Measurements from ENCODE around the gene SPATA9. TPM values are rescaled to one million over a fixed set of nuclear protein-coding genes. Genes with fewer than 3 reads are reported as not detected.

SPATA9 gene
- total RNA-seq, 3 donors from 2014 or later, result 0.38 to 1.2 (median 0.39) TPM

DNA sequence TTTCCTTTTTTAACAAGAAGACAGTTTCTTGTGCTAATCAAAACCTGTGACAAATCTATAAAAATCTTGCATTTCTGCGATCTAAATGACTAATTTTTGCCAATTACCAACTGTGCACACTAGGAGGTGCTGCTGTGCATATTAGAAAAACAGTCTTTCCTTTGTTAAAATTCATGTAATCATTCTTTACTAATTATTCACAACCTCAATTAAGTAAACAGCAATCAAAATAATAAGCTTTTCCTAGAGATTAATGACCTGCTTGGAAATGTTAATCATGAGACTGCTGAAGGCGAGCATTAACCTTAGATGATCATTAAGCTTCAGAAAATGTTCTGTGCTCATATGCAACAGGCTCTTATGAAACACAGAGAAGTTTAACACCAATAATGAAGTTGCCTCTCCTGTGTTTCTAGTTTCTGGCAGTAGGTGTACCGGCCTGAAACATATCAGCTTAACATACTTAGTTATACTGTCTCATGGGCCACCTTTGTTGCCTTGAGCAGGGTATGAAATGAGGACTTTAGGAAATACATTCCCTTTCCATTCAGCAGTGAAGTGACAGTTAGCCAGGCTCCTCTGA is 18.5 kb downstream of the SPATA9 start:
- peak; percentile 48 for ATAC-seq
- intact Hi-C loops (cut with DNase I, micrococcal nuclease), result loop anchor here in 1 of 2 donors (10.0 kb wide), 1 partner anchor 71 kb away; the partner anchor contains the start of gene RHOBTB3
- DNase-seq, result peak in 1 of 3 donors; percentile 76
- H3K36me3 ChIP-seq (ENCODE audit: low read depth), result no peaks in the 10 kb centered on the region
- no peak overlapping the region for H3K4me3 ChIP-seq
- H3K9me3 ChIP-seq, result no peaks in the 10 kb centered on the region
- no peaks in the 10 kb centered on the region for H3K4me1 ChIP-seq (ENCODE audit: low read depth)
- TF ChIP-seq, protein P1, sequence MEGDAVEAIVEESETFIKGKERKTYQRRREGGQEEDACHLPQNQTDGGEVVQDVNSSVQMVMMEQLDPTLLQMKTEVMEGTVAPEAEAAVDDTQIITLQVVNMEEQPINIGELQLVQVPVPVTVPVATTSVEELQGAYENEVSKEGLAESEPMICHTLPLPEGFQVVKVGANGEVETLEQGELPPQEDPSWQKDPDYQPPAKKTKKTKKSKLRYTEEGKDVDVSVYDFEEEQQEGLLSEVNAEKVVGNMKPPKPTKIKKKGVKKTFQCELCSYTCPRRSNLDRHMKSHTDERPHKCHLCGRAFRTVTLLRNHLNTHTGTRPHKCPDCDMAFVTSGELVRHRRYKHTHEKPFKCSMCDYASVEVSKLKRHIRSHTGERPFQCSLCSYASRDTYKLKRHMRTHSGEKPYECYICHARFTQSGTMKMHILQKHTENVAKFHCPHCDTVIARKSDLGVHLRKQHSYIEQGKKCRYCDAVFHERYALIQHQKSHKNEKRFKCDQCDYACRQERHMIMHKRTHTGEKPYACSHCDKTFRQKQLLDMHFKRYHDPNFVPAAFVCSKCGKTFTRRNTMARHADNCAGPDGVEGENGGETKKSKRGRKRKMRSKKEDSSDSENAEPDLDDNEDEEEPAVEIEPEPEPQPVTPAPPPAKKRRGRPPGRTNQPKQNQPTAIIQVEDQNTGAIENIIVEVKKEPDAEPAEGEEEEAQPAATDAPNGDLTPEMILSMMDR (IDR thresholded peaks at IDR 0.05), result peak; percentile 53

DNA sequence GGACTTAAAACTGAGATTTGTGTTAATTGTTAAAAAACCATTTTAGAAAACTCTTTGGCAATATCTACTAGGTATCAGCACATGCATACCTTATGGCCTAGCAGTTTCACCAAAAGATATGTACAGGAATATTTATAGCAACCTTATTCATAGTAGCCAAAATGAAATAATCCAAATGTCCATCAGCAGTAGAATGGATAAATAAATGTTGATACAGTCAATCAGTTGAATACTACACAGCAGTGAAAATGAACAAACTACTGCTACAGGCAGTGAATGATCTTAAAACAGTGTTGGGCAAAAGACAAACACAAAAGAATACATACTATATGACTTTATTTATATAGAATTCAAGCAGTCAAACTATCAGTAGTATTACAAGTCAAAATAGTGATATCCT is 19.8 kb downstream of the SPATA9 start:
- TF ChIP-seq, protein P1 (IDR thresholded peaks at IDR 0.05), result no peak
- no peaks in the 10 kb centered on the region for H3K36me3 ChIP-seq (ENCODE audit: low read depth)
- no peaks in the 10 kb centered on the region for H3K4me1 ChIP-seq (ENCODE audit: low read depth)
- DNase-seq (no peak), ATAC-seq (no peak)
- H3K9me3 ChIP-seq, result no peaks in the 10 kb centered on the region
- H3K4me3 ChIP-seq, result no peak overlapping the region
- intact Hi-C loops (cut with DNase I, micrococcal nuclease), result loop anchor here in 1 of 2 donors (10.0 kb wide), 1 partner anchor 72 kb away; the partner anchor contains the start of gene RHOBTB3

DNA sequence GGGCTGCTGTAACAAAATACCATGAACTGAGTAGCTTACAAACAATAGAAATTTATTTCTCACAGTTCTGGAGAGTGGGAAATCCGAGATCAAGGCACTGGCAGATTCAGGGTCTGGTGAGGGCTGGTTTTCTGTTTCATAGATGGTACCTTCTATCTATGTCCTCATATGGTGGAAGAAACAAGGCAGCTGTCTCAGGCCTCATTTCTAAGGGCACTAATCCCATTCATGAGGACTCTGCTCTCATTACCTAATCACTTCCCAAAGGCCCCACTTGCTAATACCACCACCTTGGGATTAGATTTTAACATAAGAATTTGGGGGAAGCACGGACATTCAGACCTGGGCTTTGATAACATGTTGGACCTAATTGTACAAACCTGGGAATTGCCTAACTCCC is 22.7 kb downstream of the SPATA9 start:
- TF ChIP-seq, protein P1 (IDR thresholded peaks at IDR 0.05), result no peak
- intact Hi-C loops (cut with DNase I, micrococcal nuclease), result loop anchor here in 1 of 2 donors (10.0 kb wide), 1 partner anchor 75 kb away; the partner anchor contains the start of gene RHOBTB3
- Histone ChIP-seq H3K4me3 (no peak overlapping the region), H3K36me3 (ENCODE audit: low read depth) (no peaks in the 10 kb centered on the region), H3K4me1 (ENCODE audit: low read depth) (no peaks in the 10 kb centered on the region), H3K9me3 (no peaks in the 10 kb centered on the region)
- DNase-seq, result no peak
- no peak for ATAC-seq

DNA sequence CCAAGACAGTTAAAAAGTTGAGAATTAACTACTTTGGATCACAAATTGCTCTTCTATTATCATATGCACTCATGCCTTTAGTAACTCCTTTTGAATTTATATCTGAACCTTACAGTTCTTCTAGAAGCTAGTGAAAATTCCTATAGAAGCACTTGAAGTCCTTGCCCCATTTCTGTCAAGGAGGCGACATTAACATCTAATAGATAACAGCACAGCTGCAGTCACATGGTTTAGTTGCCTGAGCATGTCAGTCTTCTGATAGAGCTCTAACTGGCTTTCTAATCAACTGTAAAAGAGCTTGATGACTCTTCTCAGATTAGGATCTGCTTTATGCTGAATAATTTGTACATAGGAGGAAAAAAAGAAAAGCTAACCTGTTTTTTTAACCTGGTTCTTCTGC is 27.2 kb downstream of the SPATA9 start:
- intact Hi-C loops (cut with DNase I, micrococcal nuclease), result no loop called here
- no peaks in the 10 kb centered on the region for H3K9me3 ChIP-seq
- ATAC-seq (no peak), DNase-seq (no peak)
- H3K36me3 ChIP-seq (ENCODE audit: low read depth), result no peaks in the 10 kb centered on the region
- H3K4me3 ChIP-seq, result no peak overlapping the region
- TF ChIP-seq, protein P1 (IDR thresholded peaks at IDR 0.05), result no peak
- H3K4me1 ChIP-seq (ENCODE audit: low read depth), result no peaks in the 10 kb centered on the region

DNA sequence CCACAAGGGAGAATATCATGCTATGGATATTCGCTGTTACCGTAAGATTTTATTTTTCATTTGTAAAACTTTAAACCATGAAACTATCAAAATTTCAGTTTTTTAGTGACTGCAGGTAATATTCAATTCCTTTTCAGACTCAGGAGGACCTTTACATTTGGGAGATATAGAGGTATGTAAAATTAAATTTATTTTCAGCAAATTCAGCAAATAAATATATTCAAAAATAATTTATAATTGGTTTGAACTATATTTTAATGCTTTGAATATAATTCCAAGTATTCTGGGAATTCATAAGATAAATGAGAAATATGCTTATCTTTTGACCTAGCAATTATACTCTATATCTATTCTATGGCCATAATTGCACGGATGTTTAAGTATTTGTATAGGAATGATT is 28.6 kb downstream of the SPATA9 start:
- no peaks in the 10 kb centered on the region for H3K4me1 ChIP-seq (ENCODE audit: low read depth)
- H3K9me3 ChIP-seq, result no peaks in the 10 kb centered on the region
- TF ChIP-seq, protein P1 (IDR thresholded peaks at IDR 0.05), result no peak
- no peak overlapping the region for H3K4me3 ChIP-seq
- no peak for DNase-seq
- intact Hi-C loops (cut with DNase I, micrococcal nuclease), result no loop called here
- ATAC-seq, result no peak
- no peaks in the 10 kb centered on the region for H3K36me3 ChIP-seq (ENCODE audit: low read depth)

All from mucosa of descending colon (tissue), 3 donors.